Aortic smooth muscle cell (primary cell): ENCODE data around the gene GCSAM. TPM values are rescaled to one million over a fixed set of nuclear protein-coding genes. Genes with fewer than 3 reads are reported as not detected.

Experiments
- total RNA-seq: library from RNA; depleted of rRNA; stranded (reverse); fragments of >200 nt; gene quantifications from 2 replicates; pipeline ENCODE4 v1.2.3, GENCODE V29; 2014

GCSAM gene
- total RNA-seq = not detected in 2 replicates

GRCh38 chr3:112132975-112133448 lies at the start of gene GCSAM:
Gene GCSAM, minus strand, starts transcription at chr3:112133248. Its CDS starts 128 bp downstream, at chr3:112133120.

GRCh38 chr3:112086076-112086854 lies 46.8 kb downstream of the GCSAM start, which contains the start of gene C3orf52:
Gene C3orf52, plus strand, starts transcription at chr3:112086389. Its CDS starts 19 bp downstream, at chr3:112086408.

Other genes starting within 250 kb of the GCSAM start
- gene ABHD10, start 154.2 kb downstream of the GCSAM start, total RNA-seq = 33.0 and 37.4 TPM in 2 replicates
- gene TAGLN3, start 134.3 kb downstream of the GCSAM start, total RNA-seq = not detected in 2 replicates
- gene TMPRSS7, start 98.5 kb downstream of the GCSAM start, total RNA-seq = under 0.01 TPM in 1 of 2 replicates, not detected in the other
- 4.0 and 4.8 TPM in 2 replicates for gene C3orf52, start 46.9 kb downstream of the GCSAM start, total RNA-seq
- gene SLC9C1, start 161.0 kb upstream of the GCSAM start, total RNA-seq = 0.13 and 0.44 TPM in 2 replicates
- 4.0 and 6.1 TPM in 2 replicates for gene CD200, start 199.9 kb upstream of the GCSAM start, total RNA-seq